ENCODE results near the gene CTTN.
"Not testable (repeated sequence)": the region's sequence is repeated elsewhere in the genome, so short reads cannot be mapped to it uniquely, and the experiment has no call there.

CTTN gene

GRCh38 chr11:70454197-70454767 lies 56.0 kb downstream of the CTTN start:
- TF ChIP-seq CTCF (conservative IDR thresholded peaks at IDR 0.05; ENCODE audit: low read depth): no peak
- ChIA-PET POLR2A (ENCODE audit: low non-redundant PET) (no interaction called here), CTCF (interaction anchor here (1.1 kb wide), 1 partner anchor 13 kb away, joined by 3 read pairs; no protein-coding TSS in a partner anchor)
- DNase-seq (ENCODE audit: low spot score): no peak
- H3K27ac ChIP-seq: no peak overlapping the region

GRCh38 chr11:70454811-70455210 lies 56.5 kb downstream of the CTTN start:
- CTCF ChIA-PET; POLR2A ChIA-PET (ENCODE audit: low non-redundant PET); H3K27ac ChIP-seq; DNase-seq (ENCODE audit: low spot score): not testable (repeated sequence)

- POLR2A ChIA-PET (ENCODE audit: low non-redundant PET): no interaction called here
- H3K27ac ChIP-seq: no peak overlapping the region
- TF ChIP-seq CTCF (conservative IDR thresholded peaks at IDR 0.05; ENCODE audit: low read depth): no peak
- CTCF ChIA-PET: no interaction called here
- DNase-seq (ENCODE audit: low spot score): no peak
Measured at GRCh38 chr11:70455354-70455753, 57.0 kb downstream of the CTTN start.

DNA sequence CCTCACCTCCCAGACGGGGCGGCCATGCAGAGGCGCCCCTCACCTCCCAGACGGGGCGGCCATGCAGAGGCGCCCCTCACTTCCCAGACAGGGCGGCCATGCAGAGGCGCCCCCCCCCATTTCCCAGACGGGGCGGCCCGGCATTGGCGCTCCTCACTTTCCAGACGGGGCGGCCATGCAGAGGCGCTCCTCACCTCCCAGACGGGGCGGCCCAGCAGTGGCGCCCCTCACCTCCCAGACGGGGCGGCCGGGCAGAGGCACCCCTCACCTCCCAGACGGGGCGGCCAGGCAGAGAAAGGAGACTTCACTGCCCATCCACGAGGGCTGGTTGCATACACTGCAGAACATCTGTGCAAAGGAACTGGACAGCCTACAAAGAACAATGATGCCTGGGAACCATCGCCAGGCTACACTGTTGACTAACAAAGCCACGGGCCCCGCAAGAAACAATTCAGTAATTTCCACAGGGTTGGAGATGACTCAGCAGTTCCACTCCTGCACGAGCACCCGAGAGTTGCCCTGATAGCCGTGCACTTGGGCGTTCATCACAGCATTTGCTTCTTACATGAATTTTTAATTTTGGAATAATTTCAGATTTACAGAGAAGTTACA lies 58.7 kb downstream of the CTTN start:
- CTCF ChIA-PET: no interaction called here
- DNase-seq (ENCODE audit: low spot score): no peak
- POLR2A ChIA-PET (ENCODE audit: low non-redundant PET): no interaction called here
- no peak for TF ChIP-seq CTCF (conservative IDR thresholded peaks at IDR 0.05; ENCODE audit: low read depth)
- no peak overlapping the region for H3K27ac ChIP-seq

- POLR2A ChIA-PET (ENCODE audit: low non-redundant PET): no interaction called here
- DNase-seq (ENCODE audit: low spot score): no peak
- TF ChIP-seq CTCF (conservative IDR thresholded peaks at IDR 0.05; ENCODE audit: low read depth): no peak
- CTCF ChIA-PET: interaction anchor here (0.6 to 1.0 kb wide), 2 partner anchors 297 to 489 kb away, joined by 3 to 5 read pairs; no protein-coding TSS in a partner anchor
- H3K27ac ChIP-seq: no peak overlapping the region
Measured at GRCh38 chr11:70458736-70459135, 60.4 kb downstream of the CTTN start.

- CTCF ChIA-PET: interaction anchor here (0.7 kb wide), 1 partner anchor 11 kb away, joined by 6 read pairs; no protein-coding TSS in a partner anchor
- no peak for TF ChIP-seq CTCF (conservative IDR thresholded peaks at IDR 0.05; ENCODE audit: low read depth)
Measured at GRCh38 chr11:70460111-70460510, 61.8 kb downstream of the CTTN start.

DNA sequence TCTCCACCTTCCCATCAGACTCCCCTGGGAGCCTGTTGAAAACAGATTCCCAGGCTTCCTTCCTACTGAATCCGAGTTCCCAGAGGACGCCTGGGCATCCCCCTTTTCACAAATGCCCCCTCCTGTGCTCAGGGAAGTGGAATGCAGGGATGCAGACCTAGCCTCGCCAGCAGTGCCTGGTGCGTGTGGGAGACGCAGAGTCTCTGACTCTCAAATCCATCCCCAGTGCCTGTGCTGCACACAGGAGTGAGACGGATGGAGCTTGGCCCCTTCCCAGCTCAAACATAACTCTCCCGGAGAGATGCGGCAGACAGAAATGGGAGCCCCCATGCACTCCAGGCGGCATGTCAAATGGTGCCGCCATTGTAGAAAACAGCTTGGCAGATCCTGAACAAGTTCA lies 62.6 kb downstream of the CTTN start:
- no peak for DNase-seq (ENCODE audit: low spot score)
- CTCF ChIA-PET: no interaction called here
- POLR2A ChIA-PET (ENCODE audit: low non-redundant PET): no interaction called here
- no peak for TF ChIP-seq CTCF (conservative IDR thresholded peaks at IDR 0.05; ENCODE audit: low read depth)
- H3K27ac ChIP-seq: no peak overlapping the region

More at GRCh38 chr11:70460111-70460510, 61.8 kb downstream of the CTTN start:
- POLR2A ChIA-PET (ENCODE audit: low non-redundant PET): no interaction called here
- DNase-seq (ENCODE audit: low spot score): no peak
- H3K27ac ChIP-seq: no peak overlapping the region
